ENCODE measurements around the gene TBC1D22A. TPM values are rescaled to one million over a fixed set of nuclear protein-coding genes. Genes with fewer than 3 reads are reported as not detected.

Gene TBC1D22A
- total RNA-seq, 2 donors from 2014 or later: 28.9 to 31.3 TPM

GRCh38 chr22:46892866-46893265 lies 130.4 kb downstream of the TBC1D22A start:
- H3K4me1 ChIP-seq (ENCODE audit: control insufficient read depth in 1 of 2, low read depth in 2 of 2): no peaks in the 10 kb centered on the region
- no peak for DNase-seq (ENCODE audit: low spot score)
- no peaks in the 10 kb centered on the region for H3K36me3 ChIP-seq
- H3K4me3 ChIP-seq: no peak overlapping the region
- no peak for ATAC-seq (ENCODE audit: insufficient number of reproducible peaks, low FRiP score, low read depth)
- H3K27ac ChIP-seq: no peak overlapping the region
- no peak for TF ChIP-seq CTCF (IDR thresholded peaks at IDR 0.05)
- H3K27me3 ChIP-seq (replicated peaks; ENCODE audit: insufficient read depth): no peaks in the 10 kb centered on the region
- no peaks in the 10 kb centered on the region for H3K9me3 ChIP-seq

- ATAC-seq (ENCODE audit: insufficient number of reproducible peaks, low FRiP score, low read depth) (no peak), DNase-seq (ENCODE audit: low spot score) (no peak)
- no peak overlapping the region for H3K27ac ChIP-seq
- no peaks in the 10 kb centered on the region for H3K36me3 ChIP-seq
- H3K4me1 ChIP-seq (ENCODE audit: control insufficient read depth in 1 of 2, low read depth in 2 of 2): no peaks in the 10 kb centered on the region
- no peak overlapping the region for H3K4me3 ChIP-seq
- no peaks in the 10 kb centered on the region for H3K27me3 ChIP-seq (replicated peaks; ENCODE audit: insufficient read depth)
- TF ChIP-seq CTCF (IDR thresholded peaks at IDR 0.05): no peak
- no peaks in the 10 kb centered on the region for H3K9me3 ChIP-seq
Observed at GRCh38 chr22:46893281-46894020, 131.0 kb downstream of the TBC1D22A start.

- no peak overlapping the region for H3K4me3 ChIP-seq
- no peak for ATAC-seq (ENCODE audit: insufficient number of reproducible peaks, low FRiP score, low read depth)
- H3K27me3 ChIP-seq (replicated peaks; ENCODE audit: insufficient read depth): no peaks in the 10 kb centered on the region
- no peaks in the 10 kb centered on the region for H3K36me3 ChIP-seq
- no peaks in the 10 kb centered on the region for H3K9me3 ChIP-seq
- H3K27ac ChIP-seq: no peak overlapping the region
- no peak for TF ChIP-seq CTCF (IDR thresholded peaks at IDR 0.05)
- H3K4me1 ChIP-seq (ENCODE audit: control insufficient read depth in 1 of 2, low read depth in 2 of 2): no peaks in the 10 kb centered on the region
- DNase-seq (ENCODE audit: low spot score): no peak
Observed at GRCh38 chr22:46894081-46894671, 131.7 kb downstream of the TBC1D22A start.

- DNase-seq (ENCODE audit: low spot score) (no peak), ATAC-seq (ENCODE audit: insufficient number of reproducible peaks, low FRiP score, low read depth) (no peak)
- no peaks in the 10 kb centered on the region for H3K36me3 ChIP-seq
- TF ChIP-seq CTCF (IDR thresholded peaks at IDR 0.05): no peak
- H3K27ac ChIP-seq: no peak overlapping the region
- H3K9me3 ChIP-seq: no peaks in the 10 kb centered on the region
- no peak overlapping the region for H3K4me3 ChIP-seq
- H3K4me1 ChIP-seq (ENCODE audit: control insufficient read depth in 1 of 2, low read depth in 2 of 2): no peaks in the 10 kb centered on the region
- H3K27me3 ChIP-seq (replicated peaks; ENCODE audit: insufficient read depth): no peaks in the 10 kb centered on the region
Observed at GRCh38 chr22:46894851-46895640, 132.6 kb downstream of the TBC1D22A start.

GRCh38 chr22:46895753-46896152 lies 133.3 kb downstream of the TBC1D22A start:
- ATAC-seq (ENCODE audit: insufficient number of reproducible peaks, low FRiP score, low read depth) (no peak), DNase-seq (ENCODE audit: low spot score) (no peak)
- H3K27ac ChIP-seq: no peak overlapping the region
- no peaks in the 10 kb centered on the region for H3K4me1 ChIP-seq (ENCODE audit: control insufficient read depth in 1 of 2, low read depth in 2 of 2)
- no peaks in the 10 kb centered on the region for H3K9me3 ChIP-seq
- no peaks in the 10 kb centered on the region for H3K36me3 ChIP-seq
- no peak overlapping the region for H3K4me3 ChIP-seq
- H3K27me3 ChIP-seq (replicated peaks; ENCODE audit: insufficient read depth): no peaks in the 10 kb centered on the region
- no peak for TF ChIP-seq CTCF (IDR thresholded peaks at IDR 0.05)
